GM18868 (cell line): ENCODE data around the gene SCN9A.
"Not testable (repeated sequence)": the region's sequence is repeated elsewhere in the genome, so short reads cannot be mapped to it uniquely, and the experiment has no call there.

Source experiments
- ATAC-seq: cut with Tn5 transposase; IDR thresholded peaks from one replicate; pipeline ENCODE4 v1.9.1; 2021; ENCODE audit warnings: mild to moderate bottlenecking, moderate library complexity; ENCODE audit not compliant: unreplicated experiment

The SCN9A gene

GRCh38 chr2:166256896-166257295 is 118.8 kb downstream of the SCN9A start:
- ATAC-seq: no peak

- no peak for ATAC-seq
Measured at GRCh38 chr2:166249318-166249717, 126.4 kb downstream of the SCN9A start.

GRCh38 chr2:166246901-166247300 is 128.8 kb downstream of the SCN9A start:
- no peak for ATAC-seq

GRCh38 chr2:166242309-166242708 is 133.4 kb downstream of the SCN9A start:
- ATAC-seq: no peak

GRCh38 chr2:166240387-166241313 is 135.1 kb downstream of the SCN9A start:
- no peak for ATAC-seq

- no peak for ATAC-seq
Measured at GRCh38 chr2:166239548-166239947, 136.2 kb downstream of the SCN9A start.

DNA sequence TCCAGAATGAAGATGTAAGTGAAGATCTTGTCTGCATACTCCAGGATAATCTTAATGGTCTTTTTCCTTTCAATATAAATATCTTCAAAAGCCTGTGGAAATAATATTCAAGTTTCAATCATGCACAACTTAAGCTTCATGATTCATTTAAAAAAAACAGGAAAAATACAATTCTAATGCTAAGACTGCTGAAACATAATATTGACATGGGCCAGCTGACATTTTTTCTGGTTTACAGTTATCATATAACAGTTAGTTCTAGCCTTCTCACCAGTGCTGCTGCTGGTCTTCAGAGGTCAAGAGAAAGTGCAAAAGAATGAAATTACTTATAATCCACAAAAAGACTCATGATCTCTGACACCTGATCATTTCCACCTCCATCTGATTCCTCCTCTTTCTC is 137.6 kb downstream of the SCN9A start:
- ATAC-seq: no peak

DNA sequence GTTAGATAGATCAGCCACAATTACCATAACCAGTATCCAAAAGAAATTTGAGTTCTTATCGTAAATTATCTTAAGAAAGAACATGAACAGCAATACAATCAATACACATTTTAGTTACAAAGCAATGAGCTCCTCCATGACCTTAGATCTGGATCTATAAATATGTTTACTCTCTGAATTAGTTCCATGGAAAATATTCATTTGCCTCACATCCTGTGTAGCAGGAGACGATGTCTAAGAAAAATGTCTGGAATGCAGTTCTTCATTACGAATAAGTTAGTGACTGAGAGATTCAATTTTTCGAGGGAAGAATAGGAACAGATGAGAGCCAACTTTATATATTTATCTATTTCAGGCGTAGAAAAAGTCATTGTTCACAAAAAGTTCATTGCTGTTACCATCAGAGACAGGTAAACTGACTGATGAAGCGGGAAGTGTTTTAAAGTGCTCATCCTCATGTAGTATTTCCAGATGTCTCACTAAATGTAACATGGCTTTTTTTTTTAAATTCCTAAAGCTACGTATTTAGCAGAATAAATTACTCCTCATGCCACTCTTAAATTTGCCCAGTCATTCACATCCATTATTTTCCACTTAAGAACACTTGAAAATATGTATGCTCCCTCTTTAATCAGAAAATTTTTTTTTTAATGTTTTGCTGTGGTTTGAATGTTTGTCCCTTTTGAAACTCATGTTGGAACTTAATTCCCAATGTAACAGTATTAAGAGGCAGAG is 141.5 kb downstream of the SCN9A start:
- no peak for ATAC-seq

GRCh38 chr2:166233244-166233643 is 142.5 kb downstream of the SCN9A start:
- no peak for ATAC-seq

DNA sequence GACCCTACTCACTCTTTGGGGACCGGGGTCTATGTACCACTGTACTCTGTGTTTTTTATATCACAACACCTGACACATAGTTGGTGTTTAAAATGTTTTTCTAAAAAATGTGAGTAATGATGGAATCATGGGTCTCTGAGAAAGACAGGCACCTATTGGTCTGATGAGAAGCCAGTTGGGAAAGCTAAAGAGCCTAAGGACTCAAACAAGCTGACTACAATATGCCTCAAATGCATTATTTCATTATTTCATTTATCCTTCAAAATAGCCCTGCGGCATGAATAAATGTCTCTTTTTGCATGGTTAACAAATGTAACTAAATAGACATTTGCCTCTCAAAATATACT is 145.0 kb downstream of the SCN9A start:
- no peak for ATAC-seq

- no peak for ATAC-seq
Measured at GRCh38 chr2:166230024-166230723, 145.6 kb downstream of the SCN9A start.

GRCh38 chr2:166229678-166230023 is 146.1 kb downstream of the SCN9A start:
- ATAC-seq: no peak

DNA sequence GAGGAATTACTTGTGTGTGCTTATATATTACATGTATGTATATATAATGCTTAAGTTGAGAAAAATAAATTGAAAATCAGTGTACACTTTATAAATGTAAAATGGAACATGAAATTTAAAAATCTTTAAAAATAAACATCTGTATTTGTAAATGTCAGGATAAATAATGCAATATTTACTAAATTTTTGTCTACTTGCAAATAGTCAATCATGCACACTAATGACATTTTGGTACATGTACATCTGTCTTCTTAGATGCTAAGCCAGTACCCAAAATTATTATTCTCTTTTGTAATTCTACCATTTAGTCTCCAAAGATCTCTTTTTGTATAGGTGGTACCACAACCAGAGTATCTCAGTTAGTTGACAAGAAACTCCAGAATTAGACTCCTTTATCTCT is 151.5 kb downstream of the SCN9A start:
- no peak for ATAC-seq

DNA sequence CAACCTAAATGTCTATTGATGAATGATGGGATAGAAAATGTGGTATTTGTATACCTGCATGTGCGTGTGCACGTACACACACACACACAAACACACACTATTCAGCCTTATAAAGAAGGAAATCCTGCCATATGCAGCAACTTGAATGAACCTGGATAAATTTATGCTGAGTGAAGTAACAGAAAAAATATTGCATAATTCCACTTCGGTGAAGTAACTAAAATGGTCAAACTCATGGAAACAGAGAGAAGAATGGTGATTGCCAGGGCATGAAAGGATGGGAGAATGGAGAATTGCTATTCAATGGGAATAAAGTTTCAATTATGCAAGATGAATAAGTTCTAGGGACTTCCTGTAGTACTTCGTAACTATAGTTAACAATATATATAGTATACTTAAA is 152.4 kb downstream of the SCN9A start:
- no peak for ATAC-seq

DNA sequence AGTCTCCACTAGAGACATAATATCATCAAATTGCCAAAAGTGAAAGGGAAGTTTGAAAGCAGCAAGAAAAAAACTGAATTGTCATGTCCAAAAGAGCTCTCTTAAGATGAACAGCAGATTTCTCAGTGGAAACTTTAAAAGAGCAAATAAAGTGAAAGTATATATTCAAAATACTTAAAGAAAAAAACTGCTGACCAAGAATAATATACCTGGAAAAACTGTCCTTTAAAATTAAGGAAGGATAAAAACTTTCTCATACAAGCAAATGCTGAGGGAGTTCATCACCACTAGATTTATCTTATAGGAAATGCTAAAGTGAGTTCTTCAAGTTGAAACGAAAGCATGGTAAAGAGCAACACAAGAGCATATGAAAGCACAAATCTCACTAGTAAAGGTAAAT is 164.7 kb downstream of the SCN9A start:
- no peak for ATAC-seq

GRCh38 chr2:166209944-166210343 is 165.8 kb downstream of the SCN9A start:
- ATAC-seq: not testable (repeated sequence)

DNA sequence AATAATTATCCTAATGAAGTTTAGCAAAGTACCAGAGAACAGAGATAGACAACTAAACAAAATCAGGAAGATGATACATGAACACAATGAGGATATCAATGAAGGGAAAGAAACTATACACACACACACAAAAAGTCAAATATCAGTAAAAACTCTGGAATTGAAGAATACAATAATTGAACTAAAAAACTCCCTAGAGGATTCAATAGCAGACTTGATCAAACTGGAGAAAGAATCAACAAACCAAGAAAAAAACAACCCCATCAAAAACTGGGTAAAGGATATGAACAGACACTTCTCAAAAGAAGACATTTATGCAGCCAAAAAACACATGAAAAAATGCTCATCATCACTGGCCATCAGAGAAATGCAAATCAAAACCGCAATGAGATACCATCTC is 166.4 kb downstream of the SCN9A start:
- not testable (repeated sequence) for ATAC-seq

- not testable (repeated sequence) for ATAC-seq
Measured at GRCh38 chr2:166206153-166206552, 169.6 kb downstream of the SCN9A start.

DNA sequence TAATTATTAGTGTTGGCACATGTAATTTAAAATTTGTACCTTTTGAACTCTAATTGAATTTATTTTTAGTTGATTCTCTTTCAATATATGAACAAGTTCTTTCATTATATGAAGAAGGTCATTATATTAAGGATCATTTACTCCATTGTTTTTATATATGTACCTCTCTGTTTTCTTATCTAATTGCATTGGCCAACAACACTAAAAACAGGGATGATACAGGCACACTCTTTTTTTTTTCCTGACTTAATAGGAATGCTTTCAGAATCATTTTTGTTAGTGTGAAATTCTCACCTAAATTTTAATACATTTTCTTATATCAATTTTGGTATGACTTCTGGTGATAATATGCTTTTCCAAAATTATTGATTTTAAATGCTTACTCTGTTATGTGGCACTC is 173.0 kb downstream of the SCN9A start:
- no peak for ATAC-seq

GRCh38 chr2:166197446-166197845 is 178.3 kb downstream of the SCN9A start:
- ATAC-seq: no peak

- ATAC-seq: no peak
Measured at GRCh38 chr2:166193407-166193806, 182.3 kb downstream of the SCN9A start.

GRCh38 chr2:166188084-166188483 is 187.7 kb downstream of the SCN9A start:
- ATAC-seq: no peak
